Measurements from ENCODE around the gene ZDHHC3. TPM values are rescaled to one million over a fixed set of nuclear protein-coding genes. Genes with fewer than 3 reads are reported as not detected.

Gene ZDHHC3
- polyA plus RNA-seq, 3 donors, result 80.3 to 95.3 (median 84.9) TPM

GRCh38 chr3:44914936-44915335, 61.0 kb downstream of the ZDHHC3 start:
- no peak for DNase-seq (ENCODE audit: extremely low read depth in 1 of 11, low read depth in 9 of 11, low spot score in 4 of 11)

- peak in 10 of 11 donors; percentile 7 to 48 (median 35) for DNase-seq (ENCODE audit: extremely low read depth in 1 of 11, low read depth in 9 of 11, low spot score in 4 of 11)
These were observed 62.0 kb downstream of the ZDHHC3 start for GRCh38 chr3:44913868-44914468.

- DNase-seq (ENCODE audit: extremely low read depth in 1 of 11, low read depth in 9 of 11, low spot score in 4 of 11), result no peak
These were observed 65.3 kb downstream of the ZDHHC3 start for GRCh38 chr3:44910693-44911092.

- no peak for DNase-seq (ENCODE audit: extremely low read depth in 1 of 11, low read depth in 9 of 11, low spot score in 4 of 11)
These were observed 66.9 kb downstream of the ZDHHC3 start for GRCh38 chr3:44909063-44909462.

GRCh38 chr3:44907612-44908011, 68.4 kb downstream of the ZDHHC3 start:
- no peak for DNase-seq (ENCODE audit: extremely low read depth in 1 of 11, low read depth in 9 of 11, low spot score in 4 of 11)

GRCh38 chr3:44906997-44907396, 69.0 kb downstream of the ZDHHC3 start:
- DNase-seq (ENCODE audit: extremely low read depth in 1 of 11, low read depth in 9 of 11, low spot score in 4 of 11), result no peak

DNA sequence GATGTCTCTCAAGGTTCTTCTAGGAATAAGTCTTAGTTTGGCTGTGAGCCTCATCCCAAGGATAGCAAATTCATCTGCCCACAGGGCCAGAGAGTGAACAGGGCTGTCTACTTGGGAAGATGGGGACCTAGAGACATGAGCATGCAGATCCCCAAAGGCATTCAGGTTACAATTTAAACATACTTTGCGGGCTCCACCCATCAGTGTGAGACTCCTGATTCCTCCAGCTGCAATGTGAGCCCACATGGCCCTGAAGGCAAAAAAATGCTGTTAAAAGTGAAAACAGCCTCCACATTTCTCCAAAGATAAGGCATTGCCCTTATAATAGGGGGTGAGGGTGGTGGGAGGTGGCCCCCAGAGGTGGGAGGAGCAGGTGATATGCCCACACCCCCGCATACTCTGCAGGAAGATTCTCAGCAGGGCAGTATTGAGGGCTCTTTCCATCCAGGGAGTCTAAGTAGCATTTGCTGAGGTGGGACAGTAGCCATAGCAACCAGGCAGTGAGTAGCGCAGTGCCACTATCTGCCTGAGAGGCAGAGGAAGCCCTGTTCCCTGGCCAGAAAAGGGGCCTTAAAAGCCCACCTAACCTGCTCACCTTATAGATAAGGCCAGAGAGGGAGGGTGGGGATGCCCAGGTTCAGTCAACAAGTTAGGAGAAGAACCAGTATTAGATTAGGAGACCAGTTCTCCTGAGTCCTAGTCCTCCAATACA, 70.4 kb downstream of the ZDHHC3 start:
- DNase-seq (ENCODE audit: extremely low read depth in 1 of 11, low read depth in 9 of 11, low spot score in 4 of 11), result no peak

DNA sequence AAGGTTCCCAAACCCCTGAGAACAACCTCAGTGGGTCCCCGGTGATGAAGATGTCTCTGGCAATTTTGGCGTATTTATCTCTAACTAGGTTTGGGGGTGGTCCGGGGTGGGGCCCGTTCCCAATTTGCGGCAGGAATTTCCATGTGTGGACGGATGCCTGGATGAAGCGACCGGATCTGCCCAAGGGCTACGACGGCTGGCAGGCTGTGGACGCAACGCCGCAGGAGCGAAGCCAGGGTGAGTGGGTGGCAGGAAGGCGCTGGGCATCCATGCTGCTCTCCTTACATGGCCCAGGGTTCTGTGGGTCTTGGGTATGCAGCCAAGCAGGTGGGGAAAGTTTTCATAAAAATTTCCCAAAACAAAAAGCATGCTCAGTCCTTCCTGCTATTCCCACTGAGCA, 72.2 kb downstream of the ZDHHC3 start:
- DNase-seq (ENCODE audit: extremely low read depth in 1 of 11, low read depth in 9 of 11, low spot score in 4 of 11), result no peak

GRCh38 chr3:44903314-44903713, 72.7 kb downstream of the ZDHHC3 start:
- no peak for DNase-seq (ENCODE audit: extremely low read depth in 1 of 11, low read depth in 9 of 11, low spot score in 4 of 11)

- DNase-seq (ENCODE audit: extremely low read depth in 1 of 11, low read depth in 9 of 11, low spot score in 4 of 11), result no peak
These were observed 73.3 kb downstream of the ZDHHC3 start for GRCh38 chr3:44902628-44903027.

GRCh38 chr3:44899683-44900367, 76.1 kb downstream of the ZDHHC3 start:
- no peak for DNase-seq (ENCODE audit: extremely low read depth in 1 of 11, low read depth in 9 of 11, low spot score in 4 of 11)

DNA sequence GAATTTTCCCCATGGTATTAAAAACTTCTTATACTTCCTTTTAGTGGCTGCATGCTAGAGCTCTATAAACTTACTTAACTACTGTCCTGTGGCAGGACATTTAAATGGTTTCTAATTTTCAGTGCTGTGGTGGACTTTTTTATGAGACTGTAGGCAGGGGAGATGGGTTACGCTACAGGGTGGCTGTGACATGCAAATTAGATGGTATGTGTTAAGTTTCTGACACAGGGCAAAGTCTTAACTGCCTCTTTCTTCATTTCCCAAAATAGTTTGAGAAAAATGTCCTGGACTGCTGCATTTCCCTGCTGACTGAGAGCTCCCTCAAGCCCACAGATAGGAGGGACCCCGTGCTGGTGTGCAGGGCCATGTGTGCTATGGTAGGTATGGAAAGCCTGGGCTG, 79.5 kb downstream of the ZDHHC3 start:
- DNase-seq (ENCODE audit: extremely low read depth in 1 of 11, low read depth in 9 of 11, low spot score in 4 of 11), result no peak

DNA sequence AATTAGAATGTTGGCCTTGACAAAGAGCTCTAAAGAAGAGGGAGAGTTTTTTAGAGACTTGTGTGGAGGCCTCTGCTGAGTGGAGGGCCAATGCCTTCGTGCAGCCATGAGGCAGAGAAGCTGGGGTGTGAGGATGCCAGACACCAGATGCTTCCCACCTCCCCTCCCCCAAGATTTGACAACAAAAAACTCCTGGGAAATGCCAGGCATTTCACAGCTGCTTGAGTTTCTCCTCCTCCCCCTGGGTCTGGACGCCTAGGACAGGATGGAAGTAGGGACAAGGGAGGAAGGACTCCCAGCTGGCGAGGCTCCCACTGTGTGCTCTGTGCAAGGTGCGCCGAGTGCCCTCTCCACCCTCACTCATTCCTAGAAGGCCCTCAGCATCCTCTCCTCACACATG, 81.5 kb downstream of the ZDHHC3 start:
- no peak for DNase-seq (ENCODE audit: extremely low read depth in 1 of 11, low read depth in 9 of 11, low spot score in 4 of 11)

DNA sequence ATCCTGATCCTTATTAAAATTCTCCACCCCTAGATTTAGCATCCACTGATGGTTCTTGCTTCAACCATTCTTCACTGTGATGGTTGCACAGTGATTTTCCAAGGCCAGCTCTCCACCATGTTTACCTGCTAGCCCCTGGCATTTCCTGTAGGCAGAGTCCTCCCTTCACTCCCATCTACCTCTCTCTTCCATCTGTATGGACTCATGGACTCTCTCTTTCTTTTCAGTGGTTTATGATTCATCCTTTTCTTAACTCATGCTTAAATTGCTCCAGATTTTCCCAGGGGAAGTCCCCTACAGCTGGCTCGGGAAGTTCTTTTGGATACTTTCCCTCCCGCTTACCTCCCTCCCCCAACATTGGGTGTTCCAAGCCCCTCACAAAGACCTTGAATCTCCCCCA, 82.9 kb downstream of the ZDHHC3 start:
- DNase-seq (ENCODE audit: extremely low read depth in 1 of 11, low read depth in 9 of 11, low spot score in 4 of 11), result no peak

DNA sequence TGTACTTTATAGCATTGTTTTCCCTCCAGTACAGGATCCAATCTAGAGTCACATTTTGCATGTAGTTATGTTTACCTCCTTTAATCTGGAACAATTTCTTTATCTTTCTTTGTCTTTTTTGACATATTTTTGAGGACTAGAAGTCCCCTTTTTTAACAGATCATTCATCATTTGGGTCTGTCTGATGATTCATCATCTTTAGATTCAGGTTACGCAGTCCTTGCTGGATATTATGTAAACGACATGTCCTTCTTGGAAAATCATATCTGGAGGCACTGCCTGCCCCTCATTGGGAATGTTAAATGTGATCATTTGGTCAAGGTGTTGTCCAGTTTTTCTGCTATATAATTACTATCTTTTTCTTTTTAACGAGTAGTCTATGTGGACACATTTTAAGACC, 83.3 kb downstream of the ZDHHC3 start:
- DNase-seq (ENCODE audit: extremely low read depth in 1 of 11, low read depth in 9 of 11, low spot score in 4 of 11), result no peak

- DNase-seq (ENCODE audit: extremely low read depth in 1 of 11, low read depth in 9 of 11, low spot score in 4 of 11), result no peak
These were observed 85.1 kb downstream of the ZDHHC3 start for GRCh38 chr3:44890852-44891251.

DNA sequence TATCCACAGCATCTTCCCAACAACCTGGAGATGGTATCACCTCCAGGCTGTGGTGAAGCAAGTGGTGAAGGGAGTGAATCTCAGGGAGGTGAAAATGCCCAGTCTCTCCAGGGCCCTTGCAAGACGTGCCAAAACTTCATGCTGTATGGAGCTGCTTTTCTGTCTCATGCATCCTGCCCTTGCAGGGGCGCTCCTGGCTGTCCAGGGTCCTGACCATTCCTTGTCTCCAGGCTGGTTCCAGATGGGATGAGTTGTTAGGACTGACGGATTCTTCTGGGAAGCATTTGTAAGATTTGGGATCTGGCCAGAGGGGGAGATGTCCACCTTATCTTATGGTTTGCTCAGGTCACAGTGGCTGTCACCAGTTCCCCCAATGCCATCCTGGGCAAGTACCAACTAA, 85.7 kb downstream of the ZDHHC3 start:
- DNase-seq (ENCODE audit: extremely low read depth in 1 of 11, low read depth in 9 of 11, low spot score in 4 of 11), result no peak

DNA sequence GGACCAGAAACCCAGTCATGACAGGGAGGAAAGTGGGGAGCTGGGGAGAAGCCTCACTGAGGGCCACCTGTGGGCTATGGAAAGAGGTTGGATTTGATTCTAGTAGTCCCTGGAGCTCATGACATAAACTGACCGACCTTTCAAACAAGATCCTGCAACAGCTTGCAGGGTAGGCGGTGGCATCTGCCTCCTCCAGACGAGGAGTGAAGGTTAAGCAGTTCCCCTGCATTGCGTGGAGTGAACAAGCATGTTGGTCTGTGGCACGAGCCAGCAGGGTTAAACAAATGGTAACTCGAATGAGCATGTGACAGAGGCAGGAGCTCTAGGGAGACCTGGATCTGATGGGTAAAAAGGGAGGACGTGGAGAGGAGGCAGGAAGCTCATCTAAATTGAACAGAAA, 88.9 kb downstream of the ZDHHC3 start:
- no peak for DNase-seq (ENCODE audit: extremely low read depth in 1 of 11, low read depth in 9 of 11, low spot score in 4 of 11)

- DNase-seq (ENCODE audit: extremely low read depth in 1 of 11, low read depth in 9 of 11, low spot score in 4 of 11), result no peak
These were observed 89.4 kb downstream of the ZDHHC3 start for GRCh38 chr3:44886561-44886960.

- no peak for DNase-seq (ENCODE audit: extremely low read depth in 1 of 11, low read depth in 9 of 11, low spot score in 4 of 11)
These were observed 90.4 kb downstream of the ZDHHC3 start for GRCh38 chr3:44885618-44886017.

Measured in renal cortex interstitium (tissue), 11 donors.